Activated T-cell treated with anti-CD3 and anti-CD28 coated beads for 48 hours (primary cell): ENCODE measurements around the gene C16orf78.

Experiments used
- DNase-seq: peaks from one replicate; pipeline ENCODE4 v3.0.0-alpha.2; 2020; ENCODE audit warnings: low read depth

The C16orf78 gene

GRCh38 chr16:49431591-49432290 lies 58.1 kb downstream of the C16orf78 start:
- no peak for DNase-seq

GRCh38 chr16:49434733-49435132 lies 61.1 kb downstream of the C16orf78 start:
- DNase-seq = no peak

GRCh38 chr16:49436181-49436580 lies 62.6 kb downstream of the C16orf78 start:
- DNase-seq = no peak

- DNase-seq = no peak
These were observed 63.7 kb downstream of the C16orf78 start for GRCh38 chr16:49437344-49437743.

GRCh38 chr16:49439050-49439449 lies 65.4 kb downstream of the C16orf78 start:
- DNase-seq = no peak

- DNase-seq = no peak
These were observed 66.1 kb downstream of the C16orf78 start for GRCh38 chr16:49439676-49440075.

GRCh38 chr16:49440156-49441065 lies 66.8 kb downstream of the C16orf78 start:
- no peak for DNase-seq

GRCh38 chr16:49441366-49441780 lies 67.8 kb downstream of the C16orf78 start:
- DNase-seq = peak; percentile 41

- no peak for DNase-seq
These were observed 69.2 kb downstream of the C16orf78 start for GRCh38 chr16:49442805-49443204.

- DNase-seq = no peak
These were observed 70.0 kb downstream of the C16orf78 start for GRCh38 chr16:49443576-49443975.

- no peak for DNase-seq
These were observed 73.2 kb downstream of the C16orf78 start for GRCh38 chr16:49446805-49447204.
